GM18508 (cell line): ENCODE measurements around the gene AGBL3.
A peak's percentile ranks its signal among the peaks of the same experiment; 100 is the strongest.
"Not testable (repeated sequence)": the region's sequence is repeated elsewhere in the genome, so short reads cannot be mapped to it uniquely, and the experiment has no call there.

Source experiments
- ATAC-seq: cut with Tn5 transposase; IDR thresholded peaks from one replicate; pipeline ENCODE4 v1.9.1; 2021; ENCODE audit warnings: moderate number of reproducible peaks; ENCODE audit not compliant: insufficient read depth, unreplicated experiment

The AGBL3 gene

DNA sequence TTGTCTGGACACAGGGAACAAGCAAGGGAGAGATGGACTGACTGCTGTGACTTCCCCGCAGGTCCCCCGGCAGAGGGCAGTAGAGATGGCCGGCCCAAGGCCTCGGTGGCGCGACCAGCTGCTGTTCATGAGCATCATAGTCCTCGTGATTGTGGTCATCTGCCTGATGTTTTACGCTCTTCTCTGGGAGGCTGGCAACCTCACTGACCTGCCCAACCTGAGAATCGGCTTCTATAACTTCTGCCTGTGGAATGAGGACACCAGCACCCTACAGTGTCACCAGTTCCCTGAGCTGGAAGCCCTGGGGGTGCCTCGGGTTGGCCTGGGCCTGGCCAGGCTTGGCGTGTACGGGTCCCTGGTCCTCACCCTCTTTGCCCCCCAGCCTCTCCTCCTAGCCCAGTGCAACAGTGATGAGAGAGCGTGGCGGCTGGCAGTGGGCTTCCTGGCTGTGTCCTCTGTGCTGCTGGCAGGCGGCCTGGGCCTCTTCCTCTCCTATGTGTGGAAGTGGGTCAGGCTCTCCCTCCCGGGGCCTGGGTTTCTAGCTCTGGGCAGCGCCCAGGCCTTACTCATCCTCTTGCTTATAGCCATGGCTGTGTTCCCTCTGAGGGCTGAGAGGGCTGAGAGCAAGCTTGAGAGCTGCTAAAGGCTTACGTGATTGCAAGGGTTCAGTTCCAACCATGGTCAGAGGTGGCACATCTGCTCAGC lies 178.2 kb downstream of the AGBL3 start:
- no peak for ATAC-seq

DNA sequence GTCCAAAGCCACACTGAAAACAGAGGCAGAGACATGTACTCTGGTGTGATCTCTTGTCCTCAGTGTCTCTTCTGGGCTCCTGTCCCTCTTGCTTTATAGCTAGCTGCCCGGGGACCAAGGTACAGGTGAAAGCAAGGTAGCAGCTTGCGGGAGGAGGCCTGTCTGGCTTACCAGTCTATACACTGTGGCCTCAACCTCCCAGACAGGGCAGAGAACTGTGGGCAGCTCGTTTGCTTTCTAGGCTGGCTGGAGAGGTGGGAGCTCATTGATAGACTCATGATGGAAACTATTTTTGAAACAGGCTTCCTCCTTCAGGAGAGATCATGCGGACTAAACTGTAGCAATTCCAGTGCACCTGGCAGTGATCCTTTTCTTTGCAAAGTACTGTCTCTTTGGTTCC lies 179.6 kb downstream of the AGBL3 start:
- no peak for ATAC-seq

DNA sequence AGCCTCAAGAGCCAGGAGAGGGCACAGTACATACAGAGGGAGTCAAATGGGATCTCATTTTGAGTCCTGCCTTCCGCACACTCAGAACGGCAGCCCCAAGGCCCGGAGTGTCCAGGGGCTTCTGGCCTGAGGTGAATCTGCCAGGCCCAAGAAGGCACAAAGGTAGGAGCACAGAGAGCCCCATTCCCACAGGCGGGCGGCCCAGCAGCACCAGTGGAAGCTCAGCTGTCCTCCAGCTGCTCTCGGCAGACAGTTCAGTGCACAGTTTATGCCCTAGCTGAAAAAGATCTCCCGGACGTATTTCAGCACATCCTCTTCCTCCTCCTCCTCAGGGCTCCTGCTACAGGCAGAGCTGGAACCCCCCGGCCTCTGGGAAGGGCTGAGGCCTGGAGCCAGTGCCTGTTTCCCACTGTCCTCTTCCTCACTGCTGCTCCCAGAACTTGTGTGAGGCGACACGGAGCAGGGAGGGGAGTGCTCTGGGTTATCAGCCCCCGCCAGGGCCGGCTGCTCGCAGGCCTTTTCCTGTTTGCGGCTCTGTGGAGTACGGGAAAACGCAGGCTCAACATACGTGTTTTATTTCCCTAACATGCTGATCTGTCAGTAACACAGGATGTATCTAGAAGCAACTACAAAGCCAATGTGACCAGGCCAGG lies 180.2 kb downstream of the AGBL3 start:
- no peak for ATAC-seq

DNA sequence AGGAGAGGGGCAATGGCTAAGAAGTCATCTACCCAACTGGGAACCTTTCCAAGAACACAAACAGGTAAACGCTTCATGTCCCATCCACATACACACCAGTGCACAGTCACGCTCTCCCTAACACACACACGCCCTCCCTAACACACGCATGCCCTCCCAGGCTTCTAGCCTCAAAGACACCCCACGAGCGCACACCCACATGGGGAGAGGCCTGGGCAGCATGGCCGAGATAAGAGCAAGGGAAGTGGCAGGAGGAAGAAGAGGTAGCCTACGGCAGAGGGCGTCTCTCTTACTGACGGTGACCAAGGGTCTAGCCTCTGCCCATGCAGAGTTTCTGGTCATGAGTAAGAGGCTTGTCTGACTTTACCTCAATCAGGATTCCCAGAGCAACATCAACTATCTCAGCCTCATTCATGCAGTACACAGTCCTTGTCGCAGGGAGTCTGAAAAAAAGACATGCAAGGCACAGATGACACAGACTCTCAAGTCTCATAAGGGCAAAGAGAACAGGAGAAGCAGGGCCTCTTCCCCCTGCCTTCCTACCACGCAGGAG lies 181.1 kb downstream of the AGBL3 start:
- no peak for ATAC-seq

DNA sequence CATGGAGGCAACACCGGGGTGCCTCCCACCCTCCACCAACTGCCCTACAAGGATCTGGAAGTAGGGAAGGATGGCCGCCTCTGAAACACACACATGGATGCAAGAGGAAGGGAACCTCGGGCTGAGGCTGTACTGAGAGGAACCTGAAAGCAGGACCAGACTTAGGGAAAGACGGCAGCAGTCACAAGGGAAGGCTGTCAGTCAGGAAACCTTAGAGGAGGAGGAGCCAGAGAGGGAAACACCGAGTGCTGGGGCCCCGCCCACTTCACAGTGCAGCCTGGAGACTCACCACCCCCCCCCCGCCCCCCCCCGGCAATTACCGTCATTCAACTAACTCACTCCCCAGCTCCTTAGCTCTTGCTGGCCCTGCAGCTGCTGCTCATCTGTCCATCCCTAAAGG lies 181.7 kb downstream of the AGBL3 start:
- no peak for ATAC-seq

DNA sequence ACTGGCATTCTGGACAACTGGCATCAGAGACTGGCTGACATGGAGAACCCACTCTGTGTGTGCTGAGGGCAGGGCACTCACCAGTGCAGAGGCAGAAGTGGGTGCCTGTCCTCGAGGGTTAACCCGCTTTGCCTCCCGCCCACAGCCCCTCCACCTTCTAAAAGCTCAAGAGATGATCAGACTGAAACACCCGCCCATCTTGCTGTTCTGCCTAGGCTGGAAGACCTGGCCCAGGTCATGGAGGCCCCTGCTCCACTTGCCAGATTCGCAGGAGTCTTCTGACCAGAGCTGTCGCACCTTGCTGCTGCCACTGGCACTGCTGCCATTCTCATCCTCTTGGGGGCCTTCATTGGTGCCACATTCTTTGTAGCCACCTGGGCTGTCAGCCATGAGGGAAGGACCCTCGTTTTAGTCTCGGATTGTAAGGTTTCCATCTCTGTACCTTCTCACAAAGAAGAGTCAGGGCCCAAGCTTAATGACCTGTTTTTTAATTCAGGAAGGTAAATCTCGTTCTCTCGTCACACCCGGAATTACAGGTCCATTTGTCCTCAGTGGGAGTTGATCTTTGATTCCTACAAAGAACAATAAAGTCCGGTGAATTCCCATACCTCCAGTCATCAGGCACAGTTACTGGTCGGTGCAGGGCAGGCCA lies 182.3 kb downstream of the AGBL3 start:
- no peak for ATAC-seq

DNA sequence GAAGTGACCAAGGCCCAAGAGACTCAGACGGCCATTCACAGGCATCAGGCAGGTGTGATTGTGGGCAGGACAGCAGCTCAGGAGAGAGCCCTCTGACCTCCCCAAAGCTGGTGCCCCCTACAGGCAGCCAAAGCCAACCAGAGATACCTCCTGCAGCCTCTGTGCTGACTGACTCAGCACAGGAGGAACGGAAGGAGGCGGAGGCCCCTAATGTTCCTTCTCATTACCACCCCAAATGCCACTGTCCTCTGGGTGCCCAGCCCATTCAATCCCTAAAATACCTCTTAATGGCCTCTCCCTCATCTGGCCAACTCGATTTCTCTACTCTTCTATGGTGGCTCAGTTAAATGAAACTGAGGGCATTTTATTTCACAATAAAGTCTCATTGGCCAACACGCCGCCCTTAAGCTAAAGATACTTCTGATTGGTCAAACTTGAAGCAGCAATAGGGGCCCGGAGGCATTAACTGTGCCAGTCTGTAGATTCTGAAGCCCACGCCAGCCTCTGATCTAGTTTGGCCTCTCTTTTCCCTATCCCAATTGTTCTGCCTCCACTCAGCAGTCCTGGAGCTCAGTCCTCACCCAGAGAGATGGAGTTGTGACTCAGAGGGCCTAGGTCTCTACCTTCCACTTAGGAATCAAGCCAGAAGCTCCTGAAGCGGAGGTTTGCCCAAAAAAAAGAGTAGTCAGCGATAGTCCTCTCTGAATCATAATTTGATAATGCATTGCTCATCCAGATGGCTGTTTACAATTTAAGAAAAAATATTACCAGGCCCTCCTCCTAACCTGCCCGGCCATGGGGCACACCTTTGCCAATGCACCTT lies 183.0 kb downstream of the AGBL3 start:
- peak; percentile 37 for ATAC-seq

DNA sequence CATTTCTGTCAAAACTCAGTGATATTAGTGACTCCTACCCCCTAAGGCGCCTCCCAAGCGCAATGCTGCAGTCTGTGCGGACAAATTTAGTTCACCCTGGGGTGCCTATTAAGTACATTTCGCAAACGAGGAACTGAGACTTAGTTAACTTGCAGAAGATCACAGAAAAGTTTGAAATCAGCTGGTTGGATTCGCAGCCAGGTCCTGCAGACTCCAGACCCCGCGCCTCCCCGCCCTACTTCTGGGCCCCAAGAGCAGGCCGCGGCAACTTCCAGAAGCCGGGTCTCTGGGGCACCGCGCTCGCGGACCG lies 183.6 kb downstream of the AGBL3 start:
- ATAC-seq: peak; percentile 2

DNA sequence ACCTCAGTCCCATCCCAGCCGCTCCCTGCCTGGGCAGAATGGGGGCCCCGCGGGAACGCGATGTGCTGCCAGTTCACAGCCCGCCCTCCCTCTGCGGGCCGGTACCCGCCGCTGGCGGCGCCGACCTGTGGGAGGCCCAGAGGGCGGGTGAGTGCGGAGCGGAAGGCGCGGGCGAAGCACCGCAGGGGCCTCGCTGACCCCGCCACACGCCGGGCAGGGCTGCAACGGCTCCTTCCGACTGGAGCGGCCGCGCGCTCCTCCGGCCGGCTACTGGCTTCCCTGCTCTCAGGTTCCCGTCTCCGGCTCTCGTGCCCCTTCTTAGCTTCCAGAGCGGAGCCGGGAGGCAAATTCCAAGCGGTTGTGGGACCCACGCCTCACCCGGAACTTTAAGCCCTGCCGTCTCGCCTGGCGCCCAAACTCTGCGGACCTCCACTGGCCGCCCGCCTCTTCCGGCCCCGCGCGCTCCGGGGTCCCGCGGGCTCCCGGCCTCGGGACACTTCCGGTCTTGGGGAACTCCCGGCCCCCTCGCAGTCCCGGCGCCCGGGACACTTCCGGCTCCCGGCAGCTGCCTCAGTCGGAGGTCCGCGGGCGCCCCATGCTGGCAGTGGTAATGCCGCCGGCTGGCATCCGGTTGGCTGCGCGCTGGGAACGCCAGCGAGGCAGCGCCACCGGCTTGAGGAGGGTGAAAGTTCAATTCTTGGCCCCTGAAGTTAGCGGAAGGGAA lies 184.1 kb downstream of the AGBL3 start, which contains the start of gene CYREN:
Gene CYREN (minus strand): TSS at position 434 of the 724 bp plus-strand sequence. CDS start 1,785 bp downstream, outside the sequence.
- ATAC-seq: peak; percentile 30

DNA sequence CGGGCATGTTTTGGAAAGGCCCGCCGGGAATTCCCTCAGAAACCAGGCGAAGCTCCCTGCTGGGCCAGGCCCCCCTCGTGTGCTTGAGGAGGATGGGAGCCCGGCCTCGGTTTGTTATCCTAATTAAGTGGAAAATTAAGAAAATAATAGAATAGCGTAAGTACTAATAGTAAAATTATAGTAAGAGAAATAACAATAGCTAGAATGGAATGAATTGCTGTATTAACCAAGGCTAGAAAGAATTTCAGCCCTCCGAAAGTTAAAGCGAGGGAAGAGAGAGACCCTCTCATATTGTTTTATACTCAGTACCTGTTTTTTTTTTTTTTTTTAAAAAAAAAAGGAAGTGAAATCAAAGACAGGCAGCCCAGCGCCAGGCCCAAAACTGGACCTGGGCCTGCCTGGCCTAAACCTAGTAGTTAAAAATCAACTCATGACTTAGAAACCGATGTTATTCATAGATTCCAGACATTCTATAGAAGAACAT lies 184.7 kb downstream of the AGBL3 start:
- peak; percentile 25 for ATAC-seq

DNA sequence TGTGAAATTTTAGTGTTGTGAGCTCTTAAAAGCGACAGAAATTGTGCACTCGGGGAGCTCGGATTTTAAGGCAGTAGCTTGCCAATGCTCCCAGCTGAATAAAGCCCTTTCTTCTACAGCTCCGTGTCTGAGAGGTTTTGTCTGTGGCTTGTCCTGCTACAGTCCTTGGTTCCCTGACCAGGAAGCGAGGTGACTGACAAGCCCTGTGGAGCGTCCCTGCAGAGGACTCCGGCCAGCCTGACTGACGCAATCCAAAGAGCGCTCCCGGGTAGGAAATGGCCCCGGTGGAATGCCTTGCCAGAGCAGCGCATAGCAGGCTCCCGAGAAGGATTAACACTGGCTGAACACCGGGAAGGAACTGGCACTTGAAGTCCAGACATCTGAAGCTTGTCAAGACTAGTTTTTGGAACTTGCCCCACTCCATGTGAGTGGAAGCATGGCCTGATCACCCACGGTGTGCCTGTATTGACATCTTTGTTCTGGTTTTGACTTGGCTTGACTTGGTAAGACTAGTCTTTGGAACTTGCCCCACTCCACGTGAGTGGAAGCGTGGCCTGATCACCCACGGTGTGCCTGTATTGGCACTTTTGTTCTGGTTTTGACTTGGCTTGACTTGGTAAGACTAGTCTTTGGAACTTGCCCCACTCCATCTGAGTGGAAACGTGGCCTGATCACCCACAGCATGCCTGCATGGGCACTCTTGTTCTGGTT lies 185.4 kb downstream of the AGBL3 start:
- not testable (repeated sequence) for ATAC-seq

DNA sequence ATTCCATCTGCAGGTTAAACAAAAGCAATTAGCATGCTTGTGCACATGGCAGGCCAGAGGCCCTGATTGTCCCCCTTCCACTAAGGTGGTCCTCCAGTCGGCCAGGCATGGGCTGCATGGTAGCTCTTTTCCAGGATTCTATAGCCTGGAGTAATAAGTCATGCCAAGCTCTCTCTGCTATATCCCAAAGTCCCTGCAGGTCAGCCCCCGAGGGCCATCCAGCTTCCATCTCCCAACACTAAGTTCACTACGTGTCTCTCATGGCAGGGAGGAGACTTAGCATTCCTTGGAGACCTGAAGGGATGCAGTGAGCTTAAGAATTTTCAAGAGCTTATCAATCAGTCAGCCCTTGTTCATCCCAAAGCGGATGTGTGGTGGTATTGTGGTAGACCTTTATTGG lies 187.6 kb downstream of the AGBL3 start:
- not testable (repeated sequence) for ATAC-seq

DNA sequence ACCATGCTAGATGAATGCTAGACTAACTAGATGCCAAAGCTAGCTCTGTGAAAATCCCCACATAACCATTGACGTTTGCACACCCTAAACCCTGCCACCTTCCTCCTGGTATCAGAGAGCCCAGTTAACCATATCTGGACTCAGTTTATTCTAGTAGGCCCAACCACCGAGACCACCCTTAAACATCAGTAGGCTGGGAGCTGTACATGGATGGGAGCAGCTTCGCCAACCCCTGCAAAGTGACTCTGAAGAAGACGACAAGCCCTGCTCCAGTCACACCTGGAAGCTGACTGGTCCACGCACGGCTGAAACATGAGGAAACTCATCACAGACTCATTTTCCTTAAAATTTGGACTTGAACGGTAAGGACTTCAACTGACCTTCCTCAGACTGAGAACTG lies 188.6 kb downstream of the AGBL3 start:
- ATAC-seq: no peak

DNA sequence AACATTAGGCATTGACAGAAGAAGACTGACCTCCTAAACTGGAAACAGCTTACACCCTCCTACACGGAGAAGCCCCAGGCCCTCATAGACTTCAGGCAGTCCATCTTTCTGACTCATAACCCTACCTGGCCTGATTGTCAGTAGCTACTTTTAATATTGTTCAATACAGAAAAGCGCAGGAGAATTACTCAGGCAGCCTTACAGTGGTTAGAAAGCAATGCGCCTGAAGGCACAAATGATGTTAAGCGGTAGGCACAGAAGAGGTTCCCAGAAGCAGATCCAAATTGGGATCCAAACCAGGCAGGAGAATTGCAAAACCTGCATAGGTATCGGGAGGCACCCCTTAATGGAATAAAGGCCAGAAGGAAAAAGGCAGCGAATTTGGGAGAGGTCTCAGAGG lies 189.6 kb downstream of the AGBL3 start:
- no peak for ATAC-seq

DNA sequence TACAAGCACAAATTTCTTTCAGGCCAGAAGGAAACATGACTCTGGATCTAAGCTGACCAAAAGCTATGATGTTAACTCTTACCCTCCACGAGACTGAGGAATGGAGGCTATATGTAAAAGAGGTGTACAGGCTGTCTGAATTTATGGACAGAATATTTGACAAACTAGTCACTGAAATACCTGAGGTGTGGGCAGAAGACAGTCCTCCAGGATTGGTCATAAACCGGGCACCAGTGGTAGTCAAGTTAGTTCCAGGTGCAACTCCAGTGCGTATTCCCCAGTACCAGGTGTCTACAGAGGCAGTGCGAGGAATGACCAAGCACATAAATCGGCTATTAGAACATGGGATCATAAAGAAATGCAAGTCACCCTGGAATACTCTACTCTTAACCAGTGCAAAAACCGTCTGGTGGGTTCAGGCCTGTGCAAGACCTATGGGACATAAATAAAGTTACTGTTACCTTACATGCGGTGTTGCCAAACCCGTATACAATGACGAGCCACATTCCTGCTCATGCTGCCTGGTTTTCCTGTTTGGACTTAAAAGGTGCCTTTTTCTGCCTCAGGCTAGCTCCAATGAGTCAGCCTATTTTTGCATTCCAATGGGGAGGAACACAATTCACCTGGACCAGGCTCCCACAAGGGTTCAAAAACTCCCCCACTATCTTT lies 190.9 kb downstream of the AGBL3 start:
- no peak for ATAC-seq

DNA sequence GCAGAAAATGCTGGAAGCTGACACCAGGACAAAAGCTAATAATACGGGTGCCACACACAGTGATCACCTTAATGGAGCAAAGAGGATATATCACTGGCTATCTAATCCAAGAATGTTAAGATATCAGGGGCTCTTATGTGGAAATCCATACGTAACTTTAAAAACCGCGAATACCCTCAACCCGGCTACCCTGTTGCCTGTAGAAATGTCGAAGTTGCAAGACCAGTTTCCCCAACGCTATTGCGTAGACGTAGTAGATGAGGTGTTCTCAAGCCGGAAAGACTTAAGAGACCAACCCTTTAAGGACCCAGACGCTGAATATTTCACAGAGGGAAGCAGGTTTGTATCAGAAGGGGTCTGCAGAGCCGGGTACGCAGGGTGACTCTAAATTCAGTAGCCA lies 192.1 kb downstream of the AGBL3 start:
- no peak for ATAC-seq

DNA sequence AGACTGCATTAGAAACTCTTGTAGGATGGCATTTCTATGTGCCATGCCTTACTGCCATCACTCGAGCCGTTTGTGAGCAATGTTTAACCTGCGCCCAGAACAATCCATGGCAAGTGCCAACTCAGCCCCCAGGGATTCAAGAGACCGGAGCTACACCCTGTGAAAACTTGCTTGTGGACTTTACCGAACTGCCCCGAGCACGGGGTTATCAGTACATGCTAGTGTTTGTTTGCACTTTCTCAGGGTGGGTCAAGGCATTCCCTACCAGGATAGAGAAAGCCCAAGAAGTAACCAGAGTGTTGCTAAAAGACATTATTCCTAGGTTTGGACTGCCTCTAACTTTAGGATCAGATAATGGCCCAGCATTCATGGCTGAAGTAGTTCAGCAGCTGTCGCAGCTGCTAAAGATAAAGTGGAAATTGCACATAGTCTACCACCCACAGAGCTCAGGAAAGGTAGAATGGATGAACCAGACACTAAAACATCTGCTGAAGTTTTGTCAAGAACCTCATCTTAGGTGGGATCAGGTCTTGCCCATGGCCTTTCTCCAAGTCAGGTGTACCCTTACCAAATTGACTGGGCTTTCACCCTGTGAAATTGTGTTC lies 193.1 kb downstream of the AGBL3 start:
- no peak for ATAC-seq

DNA sequence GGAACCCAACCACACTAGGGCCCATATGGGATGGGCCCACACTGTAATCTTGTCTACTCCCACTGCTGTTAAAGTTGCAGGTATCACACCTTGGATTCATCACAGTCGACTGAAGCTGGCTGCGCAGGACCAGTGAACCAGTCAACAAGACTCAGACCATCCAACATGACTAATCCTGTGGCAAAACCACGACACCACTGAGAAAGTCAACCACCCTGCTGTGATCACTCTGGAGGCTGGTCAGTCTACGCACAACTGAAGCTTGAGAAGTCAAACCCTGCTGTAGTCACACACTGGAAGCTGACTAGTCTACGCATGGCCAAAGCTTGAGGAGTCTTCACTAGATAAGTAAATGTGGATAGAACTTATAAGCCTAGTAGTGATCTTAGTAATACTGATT lies 193.8 kb downstream of the AGBL3 start:
- no peak for ATAC-seq
